Measurements from ENCODE around the gene PXDN.

DNA sequence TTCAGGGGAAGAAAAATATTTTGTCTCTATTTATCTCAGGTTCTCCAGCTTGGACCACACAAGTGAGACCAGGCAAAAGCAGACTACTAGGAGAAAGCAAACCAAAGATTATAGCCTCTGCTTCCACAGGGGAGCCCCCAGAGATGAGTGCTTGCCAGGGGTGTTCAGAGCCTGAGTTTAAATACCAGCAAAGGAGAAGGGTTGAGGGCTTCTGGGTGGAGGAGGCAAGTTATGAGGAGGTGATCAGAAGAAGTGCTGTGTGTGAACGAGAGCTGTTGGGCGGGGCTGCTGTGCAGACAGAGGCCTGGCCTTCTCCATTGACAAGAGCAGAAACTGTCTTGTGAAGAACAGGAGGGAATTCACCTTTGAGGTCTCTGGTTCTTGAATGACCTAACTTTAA lies 32.8 kb upstream of the PXDN start:
- TF ChIP-seq SREBF2 (IDR thresholded peaks at IDR 0.05; ENCODE audit: low read length) (no peak), CTCF (IDR thresholded peaks at IDR 0.05 in 2 of 3, conservative IDR thresholded peaks at IDR 0.05 in 1 of 3; ENCODE audit: control insufficient read depth in 2 of 3, extremely low read depth in 1 of 3, insufficient read depth in 1 of 3, low read depth in 3 of 3, low read length in 3 of 3) (no peak), TCF12 (IDR thresholded peaks at IDR 0.05; ENCODE audit: low read depth, low read length) (no peak), ZNF24 (IDR thresholded peaks at IDR 0.05) (no peak), POLR2A (IDR thresholded peaks at IDR 0.05; ENCODE audit: low read depth, low read length) (no peak)

Data from GM12878 (cell line).